NCI-H748 (cell line): ENCODE data around the gene PTBP2.
"Not testable (repeated sequence)": the region's sequence is repeated elsewhere in the genome, so short reads cannot be mapped to it uniquely, and the experiment has no call there.

Experiments used
- DNase-seq: peaks from one replicate; lab custom pipeline; 2025; ENCODE audit not compliant: unreplicated experiment; lab: John Stamatoyannopoulos, UW

Gene PTBP2

GRCh38 chr1:96730574-96731298 lies 9.2 kb downstream of the PTBP2 start:
- no peak for DNase-seq

GRCh38 chr1:96741335-96741734 lies 19.8 kb downstream of the PTBP2 start:
- DNase-seq = no peak

- DNase-seq = no peak
Observed at GRCh38 chr1:96746440-96747420, 25.1 kb downstream of the PTBP2 start.

- no peak for DNase-seq
Observed at GRCh38 chr1:96747565-96747964, 26.0 kb downstream of the PTBP2 start.

- no peak for DNase-seq
Observed at GRCh38 chr1:96748078-96748477, 26.5 kb downstream of the PTBP2 start.

- DNase-seq = no peak
Observed at GRCh38 chr1:96749618-96750017, 28.0 kb downstream of the PTBP2 start.

GRCh38 chr1:96752394-96752793 lies 30.8 kb downstream of the PTBP2 start:
- DNase-seq = no peak

- peak; percentile 1 for DNase-seq
Observed at GRCh38 chr1:96756789-96757188, 35.2 kb downstream of the PTBP2 start.

GRCh38 chr1:96762586-96762985 lies 41.0 kb downstream of the PTBP2 start:
- DNase-seq = not testable (repeated sequence)

GRCh38 chr1:96763514-96763913 lies 41.9 kb downstream of the PTBP2 start:
- no peak for DNase-seq

- no peak for DNase-seq
Observed at GRCh38 chr1:96764469-96764868, 42.9 kb downstream of the PTBP2 start.

GRCh38 chr1:96771847-96772246 lies 50.3 kb downstream of the PTBP2 start:
- DNase-seq = no peak

- no peak for DNase-seq
Observed at GRCh38 chr1:96772349-96772748, 50.8 kb downstream of the PTBP2 start.

GRCh38 chr1:96772972-96773371 lies 51.4 kb downstream of the PTBP2 start:
- no peak for DNase-seq

- DNase-seq = no peak
Observed at GRCh38 chr1:96782206-96782605, 60.6 kb downstream of the PTBP2 start.

- DNase-seq = no peak
Observed at GRCh38 chr1:96782856-96783255, 61.3 kb downstream of the PTBP2 start.

- no peak for DNase-seq
Observed at GRCh38 chr1:96790599-96790998, 69.0 kb downstream of the PTBP2 start.

- DNase-seq = no peak
Observed at GRCh38 chr1:96792220-96792619, 70.6 kb downstream of the PTBP2 start.

- DNase-seq = not testable (repeated sequence)
Observed at GRCh38 chr1:96801696-96802095, 80.1 kb downstream of the PTBP2 start.

GRCh38 chr1:96804648-96805047 lies 83.1 kb downstream of the PTBP2 start:
- no peak for DNase-seq

- DNase-seq = peak; percentile 12
Observed at GRCh38 chr1:96808191-96808590, 86.6 kb downstream of the PTBP2 start.

- DNase-seq = no peak
Observed at GRCh38 chr1:96815914-96816313, 94.3 kb downstream of the PTBP2 start.
